Prostate gland (tissue), 2 donors: Measurements from ENCODE around the gene ZNF669.

ENCODE experiments used
- POLR2AphosphoS5 ChIP-seq: sonication (generic); formaldehyde crosslinking; IDR thresholded peaks from one replicate; pipeline ENCODE4 v1.6.1; 2017; ENCODE audit warnings: antibody characterized with exemption
- TF ChIP-seq, protein P1 (sequence below), 4 experiments: fragments of 200-600 bp in 2 of 4; fragments of 450-650 bp in 2 of 4; sonication (generic) in 2 of 4; IDR thresholded peaks; 1 replicate in 3 of 4; 2 replicates in 1 of 4; pipeline ENCODE4 v1.5.1; 2016 to 2019; ENCODE audit warnings: antibody characterized with exemption in 4 of 4, mild to moderate bottlenecking in 2 of 4, moderate library complexity in 2 of 4

DNA sequence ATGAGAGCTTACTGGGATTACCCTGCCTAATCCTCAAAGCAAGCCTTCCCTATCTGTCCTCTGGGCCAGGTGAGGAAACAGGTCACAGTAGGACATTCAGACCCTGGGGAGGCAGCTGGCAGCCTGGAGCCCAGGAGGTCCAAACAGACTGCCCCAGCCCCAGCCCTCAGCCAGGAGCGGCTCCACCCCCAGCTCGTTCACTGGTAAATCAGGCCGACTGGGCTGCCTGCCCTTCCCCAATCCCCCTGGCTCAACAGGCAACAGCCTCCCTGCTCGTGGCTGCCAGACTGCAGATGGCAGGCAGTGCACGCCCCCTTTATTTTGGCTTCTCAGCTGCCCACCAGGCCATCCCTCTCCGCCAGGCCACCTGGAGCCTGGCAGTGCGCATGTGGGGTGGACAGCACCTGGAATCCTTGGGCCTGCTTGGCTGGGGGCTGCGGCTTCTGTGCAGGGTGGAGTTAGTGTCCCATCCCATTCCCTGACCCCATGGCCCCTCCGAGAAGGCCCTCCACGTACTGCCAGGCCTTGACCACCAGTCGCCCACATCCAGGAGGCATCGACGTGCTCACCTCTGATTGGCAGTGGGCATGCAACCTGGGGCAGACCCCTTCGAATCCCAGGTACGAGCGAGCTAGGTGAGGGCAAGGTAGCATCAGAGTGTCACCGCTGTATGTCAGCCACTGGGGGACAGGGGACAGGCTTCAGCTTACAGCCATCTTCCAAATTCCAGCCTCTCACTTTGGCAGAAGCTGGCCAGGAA is 14.4 kb downstream of the ZNF669 start:
- TF ChIP-seq, protein P1, sequence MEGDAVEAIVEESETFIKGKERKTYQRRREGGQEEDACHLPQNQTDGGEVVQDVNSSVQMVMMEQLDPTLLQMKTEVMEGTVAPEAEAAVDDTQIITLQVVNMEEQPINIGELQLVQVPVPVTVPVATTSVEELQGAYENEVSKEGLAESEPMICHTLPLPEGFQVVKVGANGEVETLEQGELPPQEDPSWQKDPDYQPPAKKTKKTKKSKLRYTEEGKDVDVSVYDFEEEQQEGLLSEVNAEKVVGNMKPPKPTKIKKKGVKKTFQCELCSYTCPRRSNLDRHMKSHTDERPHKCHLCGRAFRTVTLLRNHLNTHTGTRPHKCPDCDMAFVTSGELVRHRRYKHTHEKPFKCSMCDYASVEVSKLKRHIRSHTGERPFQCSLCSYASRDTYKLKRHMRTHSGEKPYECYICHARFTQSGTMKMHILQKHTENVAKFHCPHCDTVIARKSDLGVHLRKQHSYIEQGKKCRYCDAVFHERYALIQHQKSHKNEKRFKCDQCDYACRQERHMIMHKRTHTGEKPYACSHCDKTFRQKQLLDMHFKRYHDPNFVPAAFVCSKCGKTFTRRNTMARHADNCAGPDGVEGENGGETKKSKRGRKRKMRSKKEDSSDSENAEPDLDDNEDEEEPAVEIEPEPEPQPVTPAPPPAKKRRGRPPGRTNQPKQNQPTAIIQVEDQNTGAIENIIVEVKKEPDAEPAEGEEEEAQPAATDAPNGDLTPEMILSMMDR (IDR thresholded peaks at IDR 0.05): no peak
- TF ChIP-seq POLR2AphosphoS5: no peak
